ENCODE results near the gene CGNL1.

Gene CGNL1

DNA sequence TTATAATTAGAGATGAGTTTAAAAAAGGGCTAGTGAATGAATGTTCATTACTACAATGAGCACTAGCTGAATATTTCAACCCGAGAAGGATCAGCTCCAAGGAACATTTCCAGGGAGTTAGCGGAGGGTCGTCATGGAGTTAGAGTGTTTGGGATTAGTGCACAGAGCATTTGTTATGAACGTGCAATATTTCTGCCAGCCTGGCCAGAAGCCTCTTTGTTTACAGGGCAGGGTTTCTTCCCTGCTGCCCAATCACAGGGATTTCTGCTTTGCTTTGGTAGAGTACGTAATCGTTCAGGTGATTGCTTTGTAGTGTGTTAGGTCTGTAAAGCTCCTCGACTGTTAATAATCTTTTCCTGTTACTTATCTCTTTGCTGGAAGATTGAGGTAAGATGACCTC lies 5.9 kb downstream of the CGNL1 start:
- CTCF ChIA-PET, result no interaction called here
- no peak overlapping the region for H3K4me3 ChIP-seq (ENCODE audit: low read depth, low read length)
- peaks cover 3% of the 10 kb centered on the region for H3K4me1 ChIP-seq (ENCODE audit: control insufficient read depth, insufficient read depth, low read length)

GRCh38 chr15:57382969-57383368 lies 6.7 kb downstream of the CGNL1 start:
- H3K4me3 ChIP-seq (ENCODE audit: low read depth, low read length), result no peak overlapping the region
- TF ChIP-seq, protein P1, sequence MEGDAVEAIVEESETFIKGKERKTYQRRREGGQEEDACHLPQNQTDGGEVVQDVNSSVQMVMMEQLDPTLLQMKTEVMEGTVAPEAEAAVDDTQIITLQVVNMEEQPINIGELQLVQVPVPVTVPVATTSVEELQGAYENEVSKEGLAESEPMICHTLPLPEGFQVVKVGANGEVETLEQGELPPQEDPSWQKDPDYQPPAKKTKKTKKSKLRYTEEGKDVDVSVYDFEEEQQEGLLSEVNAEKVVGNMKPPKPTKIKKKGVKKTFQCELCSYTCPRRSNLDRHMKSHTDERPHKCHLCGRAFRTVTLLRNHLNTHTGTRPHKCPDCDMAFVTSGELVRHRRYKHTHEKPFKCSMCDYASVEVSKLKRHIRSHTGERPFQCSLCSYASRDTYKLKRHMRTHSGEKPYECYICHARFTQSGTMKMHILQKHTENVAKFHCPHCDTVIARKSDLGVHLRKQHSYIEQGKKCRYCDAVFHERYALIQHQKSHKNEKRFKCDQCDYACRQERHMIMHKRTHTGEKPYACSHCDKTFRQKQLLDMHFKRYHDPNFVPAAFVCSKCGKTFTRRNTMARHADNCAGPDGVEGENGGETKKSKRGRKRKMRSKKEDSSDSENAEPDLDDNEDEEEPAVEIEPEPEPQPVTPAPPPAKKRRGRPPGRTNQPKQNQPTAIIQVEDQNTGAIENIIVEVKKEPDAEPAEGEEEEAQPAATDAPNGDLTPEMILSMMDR (tag by site-specific recombination; IDR thresholded peaks at IDR 0.05), result no peak
- TF ChIP-seq ZNF660 (tag by site-specific recombination; IDR thresholded peaks at IDR 0.05) (no peak), ZNF404 (tag by site-specific recombination; IDR thresholded peaks at IDR 0.05) (no peak), ZNF561 (tag by site-specific recombination; IDR thresholded peaks at IDR 0.05; ENCODE audit: borderline replicate concordance) (no peak), ZNF391 (tag by site-specific recombination; IDR thresholded peaks at IDR 0.05; ENCODE audit: borderline replicate concordance, low read depth) (no peak), ZNF555 (tag by site-specific recombination; conservative IDR thresholded peaks at IDR 0.05) (no peak), ZNF239 (tag by site-specific recombination; IDR thresholded peaks at IDR 0.05) (no peak)
- no peak overlapping the region for H3K27ac ChIP-seq (ENCODE audit: extremely low read depth, low read depth, low read length)
- H3K9me3 ChIP-seq (ENCODE audit: control insufficient read depth, insufficient read depth, low read depth, low read length), result no peaks in the 10 kb centered on the region
- ChIA-PET POLR2A (interaction anchor here (0.6 kb wide), 1 partner anchor 241 kb away, joined by 4 read pairs; no protein-coding TSS in a partner anchor), CTCF (interaction anchor here (1.2 kb wide), 1 partner anchor 48 kb away, joined by 4 read pairs; no protein-coding TSS in a partner anchor)
- no peaks in the 10 kb centered on the region for H3K36me3 ChIP-seq (ENCODE audit: control insufficient read depth in 2 of 2, insufficient read depth in 1 of 2, low read length in 2 of 2)
- peaks cover 2% of the 10 kb centered on the region; the same call in 1 of the 2 replicates for H3K4me1 ChIP-seq (ENCODE audit: control insufficient read depth, insufficient read depth, low read length)

More for the DNA sequence above, 5.9 kb downstream of the CGNL1 start:
- Histone ChIP-seq H3K9me3 (ENCODE audit: control insufficient read depth, insufficient read depth, low read depth, low read length) (no peaks in the 10 kb centered on the region), H3K27ac (ENCODE audit: extremely low read depth, low read depth, low read length) (no peak overlapping the region), H3K36me3 (ENCODE audit: control insufficient read depth in 2 of 2, insufficient read depth in 1 of 2, low read length in 2 of 2) (no peaks in the 10 kb centered on the region)
- POLR2A ChIA-PET, result no interaction called here
- peak; percentile 18; the same call in 1 of the 2 replicates for TF ChIP-seq ZNF629 (tag by site-specific recombination; IDR thresholded peaks at IDR 0.05)
- peak; percentile 45; the same call in 1 of the 2 replicates for TF ChIP-seq ZBTB17 (tag by site-specific recombination; IDR thresholded peaks at IDR 0.05)
- no peak for TF ChIP-seq ZNF707 (tag by site-specific recombination; IDR thresholded peaks at IDR 0.05)
- TF ChIP-seq ZNF600 (tag by site-specific recombination; IDR thresholded peaks at IDR 0.05), result peak; percentile 90

DNA sequence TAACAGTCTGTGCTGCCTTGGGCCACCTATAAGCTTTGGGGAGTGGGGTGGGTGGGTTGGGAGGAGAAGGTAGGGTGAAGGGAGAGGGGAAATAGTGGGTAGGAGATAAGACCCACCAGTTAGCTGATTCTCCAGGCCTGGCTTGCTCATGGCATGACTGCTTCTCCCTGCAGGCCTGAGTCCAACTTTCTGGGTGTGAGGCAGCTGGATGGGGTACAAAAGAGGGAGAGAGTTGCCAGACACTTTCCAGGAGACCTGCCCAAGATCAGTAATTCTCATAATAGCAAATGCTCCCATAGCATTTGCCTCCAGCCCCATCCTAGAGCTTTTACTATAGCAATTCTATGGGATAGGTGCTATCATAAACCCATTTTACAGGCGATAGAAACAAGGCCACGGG lies 7.7 kb downstream of the CGNL1 start:
- H3K4me1 ChIP-seq (ENCODE audit: control insufficient read depth, insufficient read depth, low read length), result peaks cover 2% of the 10 kb centered on the region; the same call in 1 of the 2 replicates
- TF ChIP-seq ZNF76 (tag by site-specific recombination; IDR thresholded peaks at IDR 0.05; ENCODE audit: borderline replicate concordance, low read depth) (no peak), ZNF311 (tag by site-specific recombination; IDR thresholded peaks at IDR 0.05; ENCODE audit: borderline replicate concordance) (no peak)
- H3K36me3 ChIP-seq (ENCODE audit: control insufficient read depth in 2 of 2, insufficient read depth in 1 of 2, low read length in 2 of 2), result no peaks in the 10 kb centered on the region
- no peak overlapping the region for H3K27ac ChIP-seq (ENCODE audit: extremely low read depth, low read depth, low read length)
- no peak overlapping the region for H3K4me3 ChIP-seq (ENCODE audit: low read depth, low read length)
- no peaks in the 10 kb centered on the region for H3K9me3 ChIP-seq (ENCODE audit: control insufficient read depth, insufficient read depth, low read depth, low read length)
- CTCF ChIA-PET, result interaction anchor here (1.2 kb wide), 1 partner anchor 47 kb away, joined by 4 read pairs; no protein-coding TSS in a partner anchor
- POLR2A ChIA-PET, result no interaction called here

- peaks cover 2% of the 10 kb centered on the region; the same call in 1 of the 2 replicates for H3K4me1 ChIP-seq (ENCODE audit: control insufficient read depth, insufficient read depth, low read length)
- no peak overlapping the region for H3K4me3 ChIP-seq (ENCODE audit: low read depth, low read length)
- CTCF ChIA-PET, result interaction anchor here (1.2 kb wide), 1 partner anchor 120 kb away, joined by 3 read pairs; no protein-coding TSS in a partner anchor
- H3K27ac ChIP-seq (ENCODE audit: extremely low read depth, low read depth, low read length), result no peak overlapping the region
- POLR2A ChIA-PET, result no interaction called here
- H3K36me3 ChIP-seq (ENCODE audit: control insufficient read depth in 2 of 2, insufficient read depth in 1 of 2, low read length in 2 of 2), result no peaks in the 10 kb centered on the region
- no peaks in the 10 kb centered on the region for H3K9me3 ChIP-seq (ENCODE audit: control insufficient read depth, insufficient read depth, low read depth, low read length)
- TF ChIP-seq BCL11A (tag by site-specific recombination; IDR thresholded peaks at IDR 0.05; ENCODE audit: low read depth), result no peak
- no peak for TF ChIP-seq ZNF184 (tag by site-specific recombination; IDR thresholded peaks at IDR 0.05)
- no peak for TF ChIP-seq ZNF555 (tag by site-specific recombination; conservative IDR thresholded peaks at IDR 0.05)
- TF ChIP-seq, protein P2, sequence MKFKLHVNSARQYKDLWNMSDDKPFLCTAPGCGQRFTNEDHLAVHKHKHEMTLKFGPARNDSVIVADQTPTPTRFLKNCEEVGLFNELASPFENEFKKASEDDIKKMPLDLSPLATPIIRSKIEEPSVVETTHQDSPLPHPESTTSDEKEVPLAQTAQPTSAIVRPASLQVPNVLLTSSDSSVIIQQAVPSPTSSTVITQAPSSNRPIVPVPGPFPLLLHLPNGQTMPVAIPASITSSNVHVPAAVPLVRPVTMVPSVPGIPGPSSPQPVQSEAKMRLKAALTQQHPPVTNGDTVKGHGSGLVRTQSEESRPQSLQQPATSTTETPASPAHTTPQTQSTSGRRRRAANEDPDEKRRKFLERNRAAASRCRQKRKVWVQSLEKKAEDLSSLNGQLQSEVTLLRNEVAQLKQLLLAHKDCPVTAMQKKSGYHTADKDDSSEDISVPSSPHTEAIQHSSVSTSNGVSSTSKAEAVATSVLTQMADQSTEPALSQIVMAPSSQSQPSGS (tag by site-specific recombination; IDR thresholded peaks at IDR 0.05; ENCODE audit: low read depth), result no peak
- no peak for TF ChIP-seq ZNF211 (tag by site-specific recombination; IDR thresholded peaks at IDR 0.05; ENCODE audit: low read depth)
- TF ChIP-seq, protein P3, sequence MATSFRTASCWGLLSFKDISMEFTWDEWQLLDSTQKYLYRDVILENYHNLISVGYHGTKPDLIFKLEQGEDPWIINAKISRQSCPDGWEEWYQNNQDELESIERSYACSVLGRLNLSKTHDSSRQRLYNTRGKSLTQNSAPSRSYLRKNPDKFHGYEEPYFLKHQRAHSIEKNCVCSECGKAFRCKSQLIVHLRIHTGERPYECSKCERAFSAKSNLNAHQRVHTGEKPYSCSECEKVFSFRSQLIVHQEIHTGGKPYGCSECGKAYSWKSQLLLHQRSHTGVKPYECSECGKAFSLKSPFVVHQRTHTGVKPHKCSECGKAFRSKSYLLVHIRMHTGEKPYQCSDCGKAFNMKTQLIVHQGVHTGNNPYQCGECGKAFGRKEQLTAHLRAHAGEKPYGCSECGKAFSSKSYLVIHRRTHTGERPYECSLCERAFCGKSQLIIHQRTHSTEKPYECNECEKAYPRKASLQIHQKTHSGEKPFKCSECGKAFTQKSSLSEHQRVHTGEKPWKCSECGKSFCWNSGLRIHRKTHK (tag by site-specific recombination; IDR thresholded peaks at IDR 0.05), result no peak
- no peak for TF ChIP-seq ZNF549 (tag by site-specific recombination; IDR thresholded peaks at IDR 0.05)
- TF ChIP-seq KLF1 (tag by site-specific recombination; IDR thresholded peaks at IDR 0.05), result no peak
- no peak for TF ChIP-seq ZBTB48 (tag by site-specific recombination; IDR thresholded peaks at IDR 0.05)
- TF ChIP-seq ZNF433 (tag by site-specific recombination; IDR thresholded peaks at IDR 0.05; ENCODE audit: low read depth), result no peak
- TF ChIP-seq ZNF138 (tag by site-specific recombination; IDR thresholded peaks at IDR 0.05; ENCODE audit: borderline replicate concordance), result no peak
- no peak for TF ChIP-seq ZNF510 (tag by site-specific recombination; IDR thresholded peaks at IDR 0.05; ENCODE audit: insufficient replicate concordance)
- TF ChIP-seq ZNF843 (tag by site-specific recombination; IDR thresholded peaks at IDR 0.05), result no peak
Measured at GRCh38 chr15:57384816-57385215, 8.5 kb downstream of the CGNL1 start.
